Measurements from ENCODE around the gene SARDH. TPM values are rescaled to one million over a fixed set of nuclear protein-coding genes. Genes with fewer than 3 reads are reported as not detected.

SARDH gene
- total RNA-seq, 1 experiment from 2014 or later: 5.6 TPM

DNA sequence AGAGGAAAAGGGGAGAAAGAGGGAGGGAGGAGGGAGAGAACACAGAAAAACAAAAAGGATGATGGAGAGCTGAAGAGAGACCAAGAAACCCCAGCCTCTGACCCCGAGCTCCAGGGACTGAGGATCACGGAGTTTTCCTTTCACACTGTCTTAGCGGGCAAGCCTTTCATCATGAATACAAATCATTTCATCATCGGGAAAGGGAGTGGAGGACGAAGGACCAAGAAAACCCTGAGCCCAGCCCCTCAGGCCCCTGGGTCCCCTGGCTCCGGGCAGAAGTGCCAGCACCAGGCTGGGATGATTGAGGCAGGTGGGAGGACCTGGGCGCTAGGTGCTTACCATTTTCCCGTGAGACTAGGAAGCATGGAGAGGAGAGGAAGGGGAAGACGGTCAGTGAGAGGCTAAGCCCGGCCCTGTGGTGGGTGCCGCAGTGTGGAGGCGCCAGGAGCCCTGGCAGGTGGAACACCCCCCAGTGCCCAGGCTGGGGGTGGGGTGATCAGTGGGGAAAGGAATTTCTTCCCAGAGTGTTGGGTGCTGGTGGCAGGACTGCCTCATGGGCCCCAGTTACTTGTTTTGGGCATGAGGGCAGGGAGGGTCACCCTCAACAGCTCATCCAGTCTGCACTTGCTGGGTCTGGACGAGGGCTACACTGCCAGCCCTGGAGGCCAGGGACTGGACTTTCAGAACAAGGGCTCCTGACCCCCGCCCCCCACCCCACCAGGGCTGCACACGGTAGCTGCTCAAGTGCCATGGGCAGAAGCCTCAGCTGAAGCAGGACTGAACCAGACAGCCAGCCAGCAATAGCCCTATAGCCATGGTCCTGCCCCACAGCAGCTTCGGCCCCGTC, 49.0 kb upstream of the SARDH start:
- POLR2A ChIA-PET: no interaction called here
- Histone ChIP-seq H3K27ac (ENCODE audit: low read depth, low read length) (no peak overlapping the region), H4K20me1 (ENCODE audit: insufficient read depth) (no peaks in the 10 kb centered on the region), H3K4me1 (ENCODE audit: control insufficient read depth in 1 of 2, insufficient read depth in 2 of 2, low read length in 2 of 2) (no peaks in the 10 kb centered on the region), H3K9me3 (ENCODE audit: control insufficient read depth in 1 of 2, insufficient read depth in 1 of 2, low read depth in 1 of 2, low read length in 2 of 2) (no peaks in the 10 kb centered on the region), H3K27me3 (ENCODE audit: insufficient read depth, low read length) (no peaks in the 10 kb centered on the region), H3K9ac (ENCODE audit: low read length) (no peak overlapping the region), H3K9me2 (ENCODE audit: insufficient read depth) (no peaks in the 10 kb centered on the region), H3K79me2 (ENCODE audit: insufficient read depth, low read length) (no peaks in the 10 kb centered on the region), H3K4me3 (replicated peaks in 1 of 2; ENCODE audit: low read depth in 1 of 2, low read length in 2 of 2) (no peak overlapping the region), H3K4me2 (ENCODE audit: low read length) (no peak overlapping the region), H3K36me3 (ENCODE audit: control insufficient read depth in 1 of 2, insufficient read depth in 2 of 2, low read length in 2 of 2) (peaks cover 0 to 3% of the 10 kb centered on the region in 2 experiments; a peak in 2 of 4 replicates), H2AFZ (ENCODE audit: low read depth, low read length, poor library complexity, severe bottlenecking) (no peak overlapping the region)
- no peak for TF ChIP-seq EZH2 (IDR thresholded peaks at IDR 0.05)
- intact Hi-C loops (cut with micrococcal nuclease): no loop called here
- RAD21 ChIA-PET (ENCODE audit: low non-redundant PET in 1 of 2, low total read pairs in 2 of 2, uncharacterized antibody in 2 of 2, unreplicated experiment in 2 of 2): no interaction called here
- BruUV-seq (replicated peaks): no TSS peak
- DNase-seq (ENCODE audit: low read depth, low spot score) (no peak), ATAC-seq (no peak)
- CTCF ChIA-PET: no interaction called here

DNA sequence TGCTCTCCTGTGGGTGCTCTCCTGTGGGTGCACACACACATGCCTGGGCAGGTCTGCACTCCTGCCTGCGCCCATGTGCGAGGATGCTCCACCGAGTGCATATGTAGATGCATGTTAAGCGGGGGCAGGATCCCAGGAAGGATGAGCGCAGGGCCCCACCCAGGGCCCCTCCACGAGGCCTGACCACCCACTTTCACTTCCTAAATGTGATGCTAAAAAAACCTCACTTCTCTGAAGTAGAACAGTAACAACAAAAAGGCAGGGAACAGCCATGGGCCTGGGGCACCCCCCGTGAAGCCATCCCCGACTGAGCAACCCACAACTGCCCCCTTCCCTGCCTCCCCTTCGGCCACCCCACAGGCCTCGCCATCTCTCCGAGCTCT, 48.2 kb upstream of the SARDH start:
- peaks cover 0 to 3% of the 10 kb centered on the region in 2 experiments; a peak in 2 of 4 replicates for H3K36me3 ChIP-seq (ENCODE audit: control insufficient read depth in 1 of 2, insufficient read depth in 2 of 2, low read length in 2 of 2)
- no peak overlapping the region for H3K27ac ChIP-seq (ENCODE audit: low read depth, low read length)
- DNase-seq (ENCODE audit: low read depth, low spot score) (no peak), ATAC-seq (no peak)
- no peak overlapping the region for H2AFZ ChIP-seq (ENCODE audit: low read depth, low read length, poor library complexity, severe bottlenecking)
- ChIA-PET CTCF (no interaction called here), RAD21 (ENCODE audit: low non-redundant PET in 1 of 2, low total read pairs in 2 of 2, uncharacterized antibody in 2 of 2, unreplicated experiment in 2 of 2) (no interaction called here), POLR2A (no interaction called here)
- no peaks in the 10 kb centered on the region for H3K27me3 ChIP-seq (ENCODE audit: insufficient read depth, low read length)
- intact Hi-C loops (cut with micrococcal nuclease): no loop called here
- H3K4me1 ChIP-seq (ENCODE audit: control insufficient read depth in 1 of 2, insufficient read depth in 2 of 2, low read length in 2 of 2): no peaks in the 10 kb centered on the region
- H3K4me3 ChIP-seq (replicated peaks in 1 of 2; ENCODE audit: low read depth in 1 of 2, low read length in 2 of 2): no peak overlapping the region
- no peaks in the 10 kb centered on the region for H4K20me1 ChIP-seq (ENCODE audit: insufficient read depth)
- no peak overlapping the region for H3K4me2 ChIP-seq (ENCODE audit: low read length)
- no peaks in the 10 kb centered on the region for H3K79me2 ChIP-seq (ENCODE audit: insufficient read depth, low read length)
- no peak overlapping the region for H3K9ac ChIP-seq (ENCODE audit: low read length)
- BruUV-seq (replicated peaks): no TSS peak
- H3K9me3 ChIP-seq (ENCODE audit: control insufficient read depth in 1 of 2, insufficient read depth in 1 of 2, low read depth in 1 of 2, low read length in 2 of 2): no peaks in the 10 kb centered on the region
- no peaks in the 10 kb centered on the region for H3K9me2 ChIP-seq (ENCODE audit: insufficient read depth)
- TF ChIP-seq ZNF274 (IDR thresholded peaks at IDR 0.05; ENCODE audit: low read depth, low read length): no peak
- no peak for TF ChIP-seq EZH2 (IDR thresholded peaks at IDR 0.05)
- TF ChIP-seq, protein P1, sequence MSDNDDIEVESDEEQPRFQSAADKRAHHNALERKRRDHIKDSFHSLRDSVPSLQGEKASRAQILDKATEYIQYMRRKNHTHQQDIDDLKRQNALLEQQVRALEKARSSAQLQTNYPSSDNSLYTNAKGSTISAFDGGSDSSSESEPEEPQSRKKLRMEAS (IDR thresholded peaks at IDR 0.05): no peak
- no peak for TF ChIP-seq YY1 (IDR thresholded peaks at IDR 0.05; ENCODE audit: extremely low read depth, insufficient replicate concordance, low read depth, low read length)
- TF ChIP-seq EGR1 (IDR thresholded peaks at IDR 0.05; ENCODE audit: low read depth): no peak
- no peak for TF ChIP-seq JUND (IDR thresholded peaks at IDR 0.05)
- no peak for TF ChIP-seq RAD21 (IDR thresholded peaks at IDR 0.05; ENCODE audit: low read depth)
- no peak for TF ChIP-seq EZH2phosphoT487 (IDR thresholded peaks at IDR 0.05; ENCODE audit: borderline replicate concordance)
- no peak for TF ChIP-seq POLR2A (IDR thresholded peaks at IDR 0.05; ENCODE audit: borderline replicate concordance, extremely low read depth, insufficient read depth, insufficient read length)
- no peak for TF ChIP-seq SRF (IDR thresholded peaks at IDR 0.05; ENCODE audit: low read depth)
- TF ChIP-seq, protein P2, sequence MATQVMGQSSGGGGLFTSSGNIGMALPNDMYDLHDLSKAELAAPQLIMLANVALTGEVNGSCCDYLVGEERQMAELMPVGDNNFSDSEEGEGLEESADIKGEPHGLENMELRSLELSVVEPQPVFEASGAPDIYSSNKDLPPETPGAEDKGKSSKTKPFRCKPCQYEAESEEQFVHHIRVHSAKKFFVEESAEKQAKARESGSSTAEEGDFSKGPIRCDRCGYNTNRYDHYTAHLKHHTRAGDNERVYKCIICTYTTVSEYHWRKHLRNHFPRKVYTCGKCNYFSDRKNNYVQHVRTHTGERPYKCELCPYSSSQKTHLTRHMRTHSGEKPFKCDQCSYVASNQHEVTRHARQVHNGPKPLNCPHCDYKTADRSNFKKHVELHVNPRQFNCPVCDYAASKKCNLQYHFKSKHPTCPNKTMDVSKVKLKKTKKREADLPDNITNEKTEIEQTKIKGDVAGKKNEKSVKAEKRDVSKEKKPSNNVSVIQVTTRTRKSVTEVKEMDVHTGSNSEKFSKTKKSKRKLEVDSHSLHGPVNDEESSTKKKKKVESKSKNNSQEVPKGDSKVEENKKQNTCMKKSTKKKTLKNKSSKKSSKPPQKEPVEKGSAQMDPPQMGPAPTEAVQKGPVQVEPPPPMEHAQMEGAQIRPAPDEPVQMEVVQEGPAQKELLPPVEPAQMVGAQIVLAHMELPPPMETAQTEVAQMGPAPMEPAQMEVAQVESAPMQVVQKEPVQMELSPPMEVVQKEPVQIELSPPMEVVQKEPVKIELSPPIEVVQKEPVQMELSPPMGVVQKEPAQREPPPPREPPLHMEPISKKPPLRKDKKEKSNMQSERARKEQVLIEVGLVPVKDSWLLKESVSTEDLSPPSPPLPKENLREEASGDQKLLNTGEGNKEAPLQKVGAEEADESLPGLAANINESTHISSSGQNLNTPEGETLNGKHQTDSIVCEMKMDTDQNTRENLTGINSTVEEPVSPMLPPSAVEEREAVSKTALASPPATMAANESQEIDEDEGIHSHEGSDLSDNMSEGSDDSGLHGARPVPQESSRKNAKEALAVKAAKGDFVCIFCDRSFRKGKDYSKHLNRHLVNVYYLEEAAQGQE (IDR thresholded peaks at IDR 0.05; ENCODE audit: low read depth): no peak
- no peak for TF ChIP-seq TCF7L2 (IDR thresholded peaks at IDR 0.05; ENCODE audit: borderline replicate concordance, extremely low read depth, insufficient read depth, insufficient read length)
- TF ChIP-seq, protein P3, sequence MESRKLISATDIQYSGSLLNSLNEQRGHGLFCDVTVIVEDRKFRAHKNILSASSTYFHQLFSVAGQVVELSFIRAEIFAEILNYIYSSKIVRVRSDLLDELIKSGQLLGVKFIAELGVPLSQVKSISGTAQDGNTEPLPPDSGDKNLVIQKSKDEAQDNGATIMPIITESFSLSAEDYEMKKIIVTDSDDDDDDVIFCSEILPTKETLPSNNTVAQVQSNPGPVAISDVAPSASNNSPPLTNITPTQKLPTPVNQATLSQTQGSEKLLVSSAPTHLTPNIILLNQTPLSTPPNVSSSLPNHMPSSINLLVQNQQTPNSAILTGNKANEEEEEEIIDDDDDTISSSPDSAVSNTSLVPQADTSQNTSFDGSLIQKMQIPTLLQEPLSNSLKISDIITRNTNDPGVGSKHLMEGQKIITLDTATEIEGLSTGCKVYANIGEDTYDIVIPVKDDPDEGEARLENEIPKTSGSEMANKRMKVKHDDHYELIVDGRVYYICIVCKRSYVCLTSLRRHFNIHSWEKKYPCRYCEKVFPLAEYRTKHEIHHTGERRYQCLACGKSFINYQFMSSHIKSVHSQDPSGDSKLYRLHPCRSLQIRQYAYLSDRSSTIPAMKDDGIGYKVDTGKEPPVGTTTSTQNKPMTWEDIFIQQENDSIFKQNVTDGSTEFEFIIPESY (IDR thresholded peaks at IDR 0.05; ENCODE audit: extremely low read depth, insufficient replicate concordance, low read length): no peak
- TF ChIP-seq SP1 (IDR thresholded peaks at IDR 0.05; ENCODE audit: low read depth): no peak
- TF ChIP-seq CEBPB (IDR thresholded peaks at IDR 0.05; ENCODE audit: low read depth): no peak

Data from HCT116 (cell line).